ENCODE measurements around the gene USP10.
A peak's percentile ranks its signal among the peaks of the same experiment; 100 is the strongest.

Gene USP10

DNA sequence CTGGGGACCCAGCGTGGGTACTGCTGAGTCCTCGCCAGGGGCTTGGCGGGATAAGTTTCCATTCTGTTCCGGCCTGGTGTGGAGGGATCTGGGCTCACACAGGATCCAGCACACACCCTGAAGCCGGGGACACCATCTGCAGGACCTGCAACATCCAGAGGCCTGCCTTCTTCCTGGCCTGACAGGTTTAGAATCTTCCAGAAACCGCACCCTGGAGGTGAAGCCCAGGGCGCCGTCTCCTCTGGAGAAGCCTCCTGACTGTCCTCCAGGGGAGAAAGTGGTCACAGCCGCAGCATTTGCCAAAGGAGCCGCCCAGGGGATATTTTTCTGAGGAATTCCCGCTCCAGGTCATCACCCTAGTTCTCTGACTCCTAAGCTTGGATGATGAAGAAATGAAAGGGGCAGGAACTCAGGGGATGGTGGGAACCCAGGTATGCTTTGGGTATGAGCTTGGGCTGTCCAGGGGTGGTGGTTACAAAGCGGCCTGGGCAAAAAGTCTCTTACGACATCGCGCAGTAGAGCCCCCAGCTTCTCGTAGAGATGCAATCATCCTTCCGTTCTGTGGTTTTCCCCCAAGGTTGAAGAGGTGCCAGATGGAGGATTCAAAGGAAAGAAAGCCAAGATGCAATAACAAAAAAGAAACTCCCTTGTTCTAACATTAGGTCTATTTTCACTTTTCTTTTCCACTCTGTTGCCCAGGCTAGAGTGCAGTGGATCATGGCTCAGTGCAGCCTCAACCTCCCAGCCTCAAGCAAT lies 110.9 kb downstream of the USP10 start:
- peak in 1 of 2 donors; percentile 36 for ATAC-seq

DNA sequence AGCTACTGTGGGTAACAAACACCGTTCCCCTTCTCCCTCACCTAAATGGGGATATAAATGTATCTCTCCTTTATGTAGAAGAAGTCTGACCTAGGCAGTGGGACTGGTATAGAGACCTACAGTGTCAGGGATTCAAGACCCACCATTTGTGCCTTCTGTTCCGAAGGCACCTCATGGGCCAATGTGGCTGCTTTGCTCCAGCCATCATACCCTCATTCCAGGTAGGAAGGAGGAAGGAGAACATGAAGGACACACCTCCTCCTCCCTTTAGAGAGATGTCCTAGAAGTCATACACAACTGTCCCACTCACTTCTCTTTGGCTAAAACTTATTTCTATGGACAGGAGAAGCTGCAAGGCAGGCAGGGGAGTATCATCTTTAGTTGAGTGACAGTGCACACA lies 111.7 kb downstream of the USP10 start:
- no peak for ATAC-seq

DNA sequence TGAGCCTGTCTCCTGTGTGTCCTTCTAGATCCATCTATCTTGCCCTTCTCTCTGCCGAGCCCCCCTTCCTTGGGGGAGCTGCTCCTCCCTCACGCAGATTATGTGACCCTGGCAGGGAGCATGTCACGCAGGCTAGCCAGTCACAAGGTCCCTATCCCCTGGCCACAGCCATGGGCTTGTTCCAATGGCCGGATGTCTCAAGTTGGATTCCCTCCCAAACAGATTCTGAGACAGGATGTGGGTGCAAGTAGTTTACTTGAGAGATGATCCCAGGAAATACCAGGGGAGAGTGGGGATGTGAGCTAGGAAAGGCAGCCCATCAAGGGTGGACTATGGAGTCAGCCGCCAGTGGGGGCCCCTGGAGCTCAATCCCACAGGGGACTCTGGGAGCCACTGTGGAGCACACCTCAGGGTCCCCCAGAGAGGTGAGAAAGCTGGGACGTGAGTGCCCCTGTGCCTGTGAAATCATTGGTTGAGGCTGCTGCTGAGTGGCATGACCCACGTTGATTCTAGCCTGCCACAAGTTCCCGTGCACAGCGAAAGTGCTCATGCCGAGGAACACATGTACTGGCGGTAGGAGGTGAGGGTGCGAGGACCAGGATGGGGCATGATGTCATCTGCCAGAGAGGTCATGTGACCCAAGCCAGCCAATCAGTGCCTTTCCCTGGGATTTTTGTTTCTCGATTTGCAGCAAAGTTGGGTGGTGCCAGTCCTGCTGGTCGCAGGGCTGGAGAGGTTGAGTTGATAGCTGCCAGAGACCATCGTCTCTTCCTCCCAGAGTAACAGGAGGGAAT lies 113.5 kb downstream of the USP10 start:
- no peak for ATAC-seq

DNA sequence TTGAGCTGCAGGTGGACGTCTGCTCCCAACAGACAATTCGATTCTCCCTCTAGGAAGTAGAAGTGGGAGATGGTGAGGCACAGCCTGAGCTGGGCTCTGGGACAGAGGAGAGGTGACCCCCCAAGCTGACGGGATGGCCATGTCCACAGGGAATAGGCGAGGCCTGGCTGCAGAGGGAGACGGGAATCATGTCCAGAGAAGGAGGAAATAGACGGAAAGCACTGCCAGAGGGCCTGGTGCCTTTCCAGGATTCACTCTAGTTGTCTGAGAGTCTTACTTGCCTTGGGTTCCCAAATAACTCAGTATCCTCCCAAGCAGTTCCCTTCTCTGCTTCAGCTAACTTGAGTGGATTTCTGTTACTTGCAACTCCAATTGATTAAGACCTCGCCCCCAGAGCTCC lies 115.7 kb downstream of the USP10 start:
- no peak for ATAC-seq

DNA sequence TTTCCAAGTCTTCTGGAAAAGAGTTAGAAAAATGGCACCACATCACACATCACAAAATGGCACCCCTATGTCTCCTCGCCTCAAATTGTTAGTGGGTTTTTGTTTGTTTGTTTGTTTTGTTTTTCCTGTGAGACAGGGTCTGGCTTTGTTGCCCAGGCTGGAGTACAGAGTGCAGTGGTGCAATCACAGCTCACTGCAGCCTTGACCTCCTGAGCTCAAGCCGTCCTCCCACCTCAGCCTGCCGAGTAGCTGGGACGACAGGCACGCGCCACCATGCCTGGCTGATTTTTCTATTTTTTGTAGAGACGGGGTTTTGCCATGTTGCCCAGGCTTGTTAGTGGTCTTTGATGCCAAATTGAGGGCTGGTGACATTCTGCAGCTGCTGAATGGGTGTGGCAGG lies 116.2 kb downstream of the USP10 start:
- ATAC-seq = no peak

DNA sequence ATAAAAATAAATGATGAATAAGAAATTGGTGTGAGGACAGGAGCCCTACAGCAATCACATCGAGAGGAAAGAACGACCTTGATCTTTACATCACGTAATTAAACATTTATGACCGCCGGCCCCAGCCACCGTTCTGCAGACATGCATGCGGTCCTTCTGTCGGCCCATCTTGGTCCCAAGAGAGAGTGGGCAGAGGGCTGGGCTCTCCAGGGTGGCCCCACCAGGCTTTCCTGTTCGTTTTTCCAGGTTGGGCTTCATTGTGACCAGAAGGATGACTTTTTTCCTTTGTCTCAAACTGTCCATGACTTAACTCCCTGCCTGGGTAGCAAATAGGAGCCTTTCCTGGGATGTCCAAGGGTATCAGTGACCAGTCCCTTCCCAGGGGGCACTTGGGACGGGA lies 116.7 kb downstream of the USP10 start:
- no peak for ATAC-seq

DNA sequence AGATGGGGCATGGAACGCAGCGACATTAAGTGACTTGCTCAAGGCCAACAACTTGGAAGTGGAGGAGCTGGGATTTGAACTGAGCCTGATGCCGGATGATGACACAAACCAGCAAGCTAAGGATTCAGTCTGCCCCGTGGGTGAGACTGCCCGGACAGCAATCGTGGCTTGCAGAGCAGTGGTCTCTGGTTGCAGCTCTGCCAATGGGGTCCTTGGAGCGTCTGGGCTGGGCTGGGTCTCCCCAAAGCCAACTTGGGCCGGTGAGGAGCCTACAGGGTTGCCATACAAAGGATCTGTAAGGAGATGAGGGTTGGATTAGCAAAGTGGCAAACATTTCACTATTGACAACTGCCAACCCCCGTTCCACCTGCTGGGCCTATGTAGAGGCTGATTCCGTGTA lies 117.4 kb downstream of the USP10 start:
- ATAC-seq = no peak

DNA sequence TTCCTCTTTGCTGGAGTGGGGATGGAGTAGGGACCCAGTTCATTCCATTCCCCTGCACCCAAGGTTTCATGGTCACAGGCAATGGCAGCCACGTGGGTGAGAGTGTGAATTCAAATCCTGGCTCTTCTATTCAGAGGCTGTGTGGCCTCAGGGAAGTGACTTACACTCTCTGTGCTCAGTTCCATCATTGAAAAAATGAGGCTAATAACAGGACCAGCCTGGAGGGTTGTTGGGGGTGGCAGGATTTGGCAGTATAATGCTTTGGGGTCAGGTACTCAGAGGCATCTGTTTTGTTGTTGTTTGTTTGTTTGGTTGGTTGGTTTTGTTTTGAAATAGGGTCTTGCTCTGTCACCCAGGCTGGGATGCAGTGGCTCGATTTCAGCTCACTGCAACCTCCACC lies 117.8 kb downstream of the USP10 start:
- no peak for ATAC-seq

DNA sequence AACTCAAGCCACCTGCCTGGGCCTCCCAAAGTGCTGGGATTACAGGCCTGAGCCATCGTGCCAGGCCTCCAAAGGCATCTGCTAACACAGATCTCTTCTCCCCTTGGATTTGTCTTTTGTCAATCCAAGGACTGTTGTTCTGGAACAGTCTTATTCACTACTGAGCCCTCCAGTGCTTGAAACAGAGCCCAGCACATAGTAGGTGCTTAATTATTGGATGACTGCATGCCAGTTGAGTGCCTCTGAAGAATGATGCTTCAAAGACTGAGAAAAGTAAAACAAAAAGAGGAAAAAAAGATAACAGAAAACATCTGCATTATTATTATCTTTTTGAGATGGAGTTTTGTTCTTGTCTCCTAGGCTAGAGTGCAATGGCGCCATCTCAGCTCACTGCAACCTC lies 118.3 kb downstream of the USP10 start:
- ATAC-seq = no peak

DNA sequence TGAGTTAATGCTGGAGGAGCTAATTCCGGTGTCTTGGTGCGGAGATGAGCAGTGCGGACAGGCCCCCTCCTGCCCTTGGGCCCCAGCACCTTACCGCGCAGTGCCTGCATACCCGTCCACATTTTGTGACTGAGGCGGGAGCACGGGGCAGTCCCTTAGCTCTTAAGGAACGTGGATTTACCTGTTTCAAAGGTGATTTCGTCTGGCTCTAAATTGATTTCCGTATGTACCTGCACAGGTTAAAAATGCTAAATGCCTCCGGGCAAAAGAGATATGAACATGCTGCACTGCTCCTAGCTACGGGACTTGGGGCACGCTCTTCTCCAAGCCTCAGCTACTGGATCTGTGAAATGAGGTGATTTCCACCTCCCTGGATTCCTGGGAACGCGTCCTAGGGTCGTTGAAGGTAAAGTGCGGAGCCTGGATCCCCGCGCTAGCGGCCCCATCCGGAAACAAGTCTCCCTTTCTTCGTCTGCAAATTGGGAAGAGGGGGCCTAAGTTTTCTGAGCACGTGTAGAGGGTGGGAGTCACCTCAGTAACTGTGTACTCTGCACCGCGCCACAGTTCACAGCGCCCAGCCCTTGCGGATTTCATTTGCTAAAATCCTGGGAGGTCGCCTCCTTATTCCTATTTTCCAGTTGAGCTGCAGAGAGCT lies 119.3 kb downstream of the USP10 start:
- ATAC-seq = no peak

DNA sequence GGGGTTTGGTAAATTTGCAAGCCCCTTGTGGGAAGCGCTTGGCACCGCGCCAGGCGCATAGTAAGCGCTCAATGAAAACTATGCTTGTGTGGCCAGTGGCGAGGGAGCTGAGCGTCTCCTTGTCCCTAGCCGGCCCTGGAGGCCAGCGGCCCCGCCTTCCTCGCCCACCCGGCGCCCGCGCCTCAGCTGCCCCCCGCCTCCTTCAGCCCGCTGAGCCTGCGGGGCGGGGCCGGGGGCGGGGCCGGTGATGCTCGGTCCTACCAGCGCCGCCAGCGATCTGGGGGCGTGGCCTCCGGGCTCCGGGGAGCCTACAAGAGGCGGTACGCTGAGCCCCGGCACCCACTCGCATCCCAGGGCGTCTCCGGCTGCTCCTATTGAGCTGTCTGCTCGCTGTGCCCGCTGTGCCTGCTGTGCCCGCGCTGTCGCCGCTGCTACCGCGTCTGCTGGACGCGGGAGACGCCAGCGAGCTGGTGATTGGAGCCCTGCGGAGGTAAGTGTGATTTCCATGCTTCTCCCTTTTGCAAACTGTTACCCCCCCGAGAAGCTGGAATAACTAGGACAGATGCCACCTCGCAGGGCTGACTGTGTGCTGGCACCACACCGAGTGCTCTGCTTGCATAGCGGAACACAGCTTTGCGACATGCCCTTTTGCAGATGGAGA lies 120.0 kb downstream of the USP10 start, which contains the start of gene CRISPLD2:
Gene CRISPLD2, plus strand, starts transcription at position 342 of the 661 bp plus-strand sequence. CDS start 18,511 bp downstream, outside the sequence.
- ATAC-seq = peak; percentile 89 to 93

DNA sequence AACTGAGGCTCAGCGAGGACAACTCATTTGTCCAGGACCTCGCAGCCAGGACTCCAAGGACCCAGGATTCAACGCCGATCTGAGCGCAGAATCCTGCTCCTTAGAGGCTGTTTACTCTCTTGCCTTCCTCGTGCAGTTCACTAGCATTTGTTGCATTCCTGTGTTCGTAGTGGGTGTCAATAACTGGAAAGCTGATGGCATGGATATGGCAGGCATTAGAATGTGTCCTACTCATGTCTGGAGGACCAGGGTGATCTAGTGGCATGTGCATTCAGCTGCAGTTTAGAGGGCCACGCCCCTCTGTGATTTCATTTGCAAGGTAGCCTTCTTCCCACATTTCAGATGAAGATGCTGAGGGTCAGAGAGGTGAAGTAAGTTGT lies 120.5 kb downstream of the USP10 start:
- no peak for ATAC-seq

DNA sequence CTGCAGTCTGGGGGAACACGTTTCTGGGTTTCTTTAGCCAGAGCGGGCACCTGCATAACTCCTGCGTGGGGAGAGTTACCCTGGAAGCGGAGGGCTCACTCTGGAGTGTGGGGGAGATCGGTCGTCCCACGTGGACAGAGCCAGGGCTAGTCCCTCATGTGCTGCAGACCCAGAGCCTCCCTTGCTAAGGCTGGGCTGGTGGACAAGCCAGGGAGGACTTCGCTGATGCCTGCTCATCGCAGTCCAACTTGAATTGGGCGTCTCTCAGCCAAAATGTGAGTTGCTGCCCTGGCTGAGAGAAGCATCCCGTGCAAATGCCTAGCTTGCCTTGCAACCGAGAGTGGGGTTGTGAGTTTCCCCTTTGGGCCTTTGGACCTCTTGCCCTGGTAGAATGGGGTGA lies 121.0 kb downstream of the USP10 start:
- no peak for ATAC-seq

DNA sequence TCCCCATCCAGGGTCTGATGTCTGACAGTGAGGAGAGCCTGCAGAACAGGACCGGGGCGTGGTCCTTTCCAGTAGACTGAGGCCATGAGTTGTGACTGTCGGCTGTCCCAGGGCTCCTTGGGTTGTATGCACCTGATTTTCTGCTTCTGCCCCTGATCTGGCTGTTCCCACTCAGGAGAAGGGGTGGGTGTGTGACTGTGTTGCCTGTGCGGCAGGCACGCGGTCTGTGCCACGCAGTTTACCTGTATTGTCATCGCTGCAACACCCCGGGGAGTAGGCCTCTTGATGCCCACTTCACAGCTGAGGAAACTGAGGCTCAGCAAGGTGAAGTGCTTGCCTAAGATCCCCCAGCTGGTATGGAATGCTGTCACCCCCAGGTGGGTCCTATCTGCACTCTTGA lies 121.4 kb downstream of the USP10 start:
- ATAC-seq = no peak

DNA sequence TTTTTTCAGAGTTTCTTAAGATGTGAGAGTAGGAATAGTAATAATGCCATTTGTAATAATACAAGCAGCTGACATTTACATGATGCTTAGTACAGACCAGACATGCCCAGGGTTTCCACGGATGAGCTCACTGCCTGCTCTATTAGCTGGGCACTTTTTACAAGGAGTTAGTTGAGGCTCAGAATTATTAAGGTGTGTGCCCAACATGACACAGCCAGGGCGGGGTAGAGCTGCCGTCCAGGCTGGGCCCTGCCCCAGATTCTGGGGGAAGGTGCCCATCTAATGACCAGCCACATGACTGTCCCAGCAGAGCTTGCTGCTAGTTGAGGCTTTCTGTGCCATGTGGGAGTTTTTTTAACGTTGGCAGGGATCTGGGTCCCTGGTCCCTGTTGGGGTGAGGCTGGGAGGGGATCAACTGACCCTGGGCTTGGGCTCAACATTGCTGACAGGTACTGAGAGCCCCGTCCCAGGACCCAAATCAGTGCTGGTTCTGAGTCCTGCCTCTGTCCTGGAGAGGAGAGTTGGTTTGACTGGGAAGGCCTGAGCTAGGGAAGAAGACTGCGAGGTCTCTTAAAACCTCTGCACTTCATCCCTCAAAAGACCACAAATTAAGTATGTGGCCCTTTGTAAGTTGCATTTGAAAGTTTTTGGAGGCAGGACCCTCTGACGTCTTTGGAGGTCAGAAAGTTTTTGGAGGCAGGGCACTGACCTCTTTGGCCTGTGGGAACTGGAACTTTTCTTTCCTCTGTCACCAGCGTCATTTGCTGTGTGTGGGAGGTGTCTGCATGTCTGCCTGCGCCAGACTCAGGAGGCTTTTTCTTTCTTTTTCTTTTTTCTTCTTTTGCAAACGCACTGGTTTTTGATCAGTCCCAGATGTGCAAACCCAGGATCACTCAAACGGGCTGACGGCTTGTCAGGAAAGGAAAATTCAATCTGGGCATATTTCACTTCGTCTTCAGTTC lies 122.2 kb downstream of the USP10 start:
- no peak for ATAC-seq

DNA sequence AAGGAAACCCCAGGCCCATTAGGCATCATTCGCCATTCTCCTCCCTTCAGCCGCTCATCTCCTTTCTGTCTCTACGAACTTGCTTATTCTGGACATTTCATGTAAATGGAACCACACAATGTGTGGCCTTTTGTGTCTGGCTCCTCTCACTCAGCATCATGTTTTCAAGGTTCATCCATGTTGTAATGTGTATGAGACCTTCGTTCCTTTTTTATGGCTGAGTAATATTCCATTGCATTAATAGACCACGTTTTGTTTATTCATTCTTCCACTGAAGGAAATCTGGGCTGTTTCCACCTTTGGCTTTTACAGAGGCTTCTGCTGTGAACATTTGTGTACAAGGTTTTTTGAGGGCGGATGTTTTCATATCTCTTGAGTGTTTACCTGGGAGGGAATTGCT lies 123.2 kb downstream of the USP10 start:
- no peak for ATAC-seq

DNA sequence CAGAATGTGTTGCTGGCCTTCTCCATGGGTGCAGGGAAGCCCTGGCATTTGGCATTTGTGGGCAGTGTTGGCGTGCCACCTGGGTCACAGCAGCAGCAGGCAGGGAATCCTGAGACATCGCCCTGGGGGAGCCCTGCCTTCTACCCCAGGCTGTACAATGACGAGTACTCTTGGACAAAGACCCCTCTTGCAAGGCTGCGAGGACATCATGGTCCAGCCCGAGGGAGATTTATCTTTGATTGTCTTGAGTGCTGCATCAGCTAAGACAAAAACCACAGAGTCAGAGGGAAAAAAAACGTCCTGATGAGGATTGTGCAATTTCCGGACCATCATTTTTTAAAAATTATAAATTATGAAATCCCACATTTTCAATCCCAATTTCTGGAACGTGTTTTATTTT lies 123.7 kb downstream of the USP10 start:
- no peak for ATAC-seq

DNA sequence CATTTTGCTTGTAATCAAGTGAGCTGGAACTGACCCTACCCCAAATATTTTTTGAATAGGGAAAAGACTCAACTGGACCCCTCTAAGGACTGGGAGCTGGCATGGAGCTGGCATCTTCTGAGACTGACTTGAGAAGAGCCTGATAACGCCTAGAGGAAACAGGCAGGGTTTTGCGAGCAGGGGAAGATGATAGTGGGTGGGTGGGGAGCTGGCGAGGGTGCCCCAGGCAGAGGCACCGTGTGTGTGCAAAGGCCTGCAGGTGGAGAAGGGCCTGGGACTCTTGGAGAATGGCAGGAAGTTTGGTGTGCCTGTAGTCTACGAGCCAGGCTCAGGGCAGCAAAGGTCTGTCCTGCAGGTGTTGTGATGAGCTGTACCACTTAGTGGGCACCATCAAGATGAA lies 124.1 kb downstream of the USP10 start:
- no peak for ATAC-seq

DNA sequence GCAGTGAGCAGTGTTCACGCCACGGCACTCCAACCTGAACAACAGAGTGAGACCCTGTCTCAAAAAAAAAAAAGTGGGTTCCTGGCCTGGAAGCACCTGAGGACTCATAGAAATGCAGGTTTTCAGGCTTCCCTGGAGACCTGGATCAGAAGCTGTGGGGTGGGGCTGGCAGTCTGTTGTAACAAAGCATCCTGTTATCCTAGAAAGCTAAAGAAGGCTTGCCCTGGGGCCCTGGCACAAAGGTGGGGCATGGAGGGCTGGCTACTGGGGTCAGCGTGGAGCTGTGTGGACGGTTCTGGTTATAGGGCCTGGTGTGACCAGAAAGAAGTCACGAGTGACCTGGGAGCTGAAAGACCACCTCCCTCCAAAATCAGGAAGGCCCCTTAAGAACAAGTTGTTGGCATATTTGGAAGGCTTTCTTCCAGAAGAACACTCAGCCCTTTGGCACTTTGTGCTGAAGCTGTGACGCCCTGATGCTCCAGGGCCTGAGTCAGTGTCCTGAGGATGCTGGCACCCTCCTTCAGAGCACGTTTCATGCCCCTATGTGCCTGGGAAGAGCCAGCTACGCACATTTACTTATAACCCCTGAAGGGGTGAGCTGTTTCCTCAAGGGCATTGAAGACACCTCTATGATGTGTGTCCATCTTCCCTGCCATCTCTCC lies 126.2 kb downstream of the USP10 start:
- ATAC-seq = no peak

DNA sequence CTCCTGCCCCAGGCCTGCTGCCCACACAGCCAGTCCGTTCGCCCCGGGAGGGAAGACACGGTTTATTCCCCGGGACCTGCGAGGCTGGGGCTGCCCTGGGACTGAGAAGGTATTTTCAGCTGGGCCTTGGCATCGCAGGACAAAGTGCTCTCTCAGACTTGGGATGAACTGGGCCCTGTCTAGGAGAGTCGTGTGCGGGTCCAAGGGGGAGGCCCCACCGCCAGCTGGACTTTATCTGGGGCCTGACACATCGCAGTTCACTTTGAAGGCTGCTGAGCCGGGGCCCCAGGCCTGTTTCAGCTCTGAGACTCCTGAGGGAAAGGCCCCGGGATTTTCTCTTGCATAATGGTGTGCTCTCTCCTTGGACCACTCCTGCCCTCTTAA lies 126.8 kb downstream of the USP10 start:
- no peak for ATAC-seq

DNA sequence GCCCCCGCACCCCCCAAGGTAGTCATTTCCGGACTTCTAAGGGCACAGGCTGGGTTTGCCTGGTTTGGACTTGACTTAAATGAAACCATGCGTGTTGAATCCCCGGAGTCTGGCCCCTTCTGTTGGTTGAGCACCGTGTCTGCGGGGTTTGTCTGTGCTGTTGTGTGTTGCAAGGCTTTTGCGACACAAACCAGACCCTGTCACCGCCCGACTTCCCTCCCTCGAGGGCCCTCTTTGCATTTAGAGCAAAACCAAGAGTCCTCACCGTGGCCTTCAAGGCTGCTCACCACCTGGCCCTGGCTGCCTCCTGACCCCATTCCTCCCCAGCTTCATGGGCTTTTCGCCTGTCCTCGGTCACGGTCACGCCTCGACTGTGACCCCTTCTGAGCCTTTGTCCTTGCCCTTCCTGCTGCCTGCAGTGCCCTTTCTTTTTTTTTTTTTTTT lies 127.4 kb downstream of the USP10 start:
- no peak for ATAC-seq
